Measurements from ENCODE around the gene SNED1.
"Not testable (repeated sequence)": the region's sequence is repeated elsewhere in the genome, so short reads cannot be mapped to it uniquely, and the experiment has no call there.

SNED1 gene

GRCh38 chr2:241104611-241105010 lies 106.2 kb downstream of the SNED1 start:
- not testable (repeated sequence) for DNase-seq (ENCODE audit: low read depth in 2 of 2, low spot score in 1 of 2)

GRCh38 chr2:241105641-241106040 lies 107.2 kb downstream of the SNED1 start:
- DNase-seq (ENCODE audit: low read depth in 2 of 2, low spot score in 1 of 2): no peak

GRCh38 chr2:241107031-241107783 lies 108.8 kb downstream of the SNED1 start:
- DNase-seq (ENCODE audit: low read depth in 2 of 2, low spot score in 1 of 2): no peak

GRCh38 chr2:241108271-241109209 lies 110.1 kb downstream of the SNED1 start:
- DNase-seq (ENCODE audit: low read depth in 2 of 2, low spot score in 1 of 2): no peak

GRCh38 chr2:241109210-241110088 lies 111.0 kb downstream of the SNED1 start:
- no peak for DNase-seq (ENCODE audit: low read depth in 2 of 2, low spot score in 1 of 2)

GRCh38 chr2:241110089-241110606 lies 111.7 kb downstream of the SNED1 start:
- DNase-seq (ENCODE audit: low read depth in 2 of 2, low spot score in 1 of 2): no peak

GRCh38 chr2:241110607-241111439 lies 112.4 kb downstream of the SNED1 start:
- DNase-seq (ENCODE audit: low read depth in 2 of 2, low spot score in 1 of 2): no peak

- DNase-seq (ENCODE audit: low read depth in 2 of 2, low spot score in 1 of 2): no peak
Measured at GRCh38 chr2:241111440-241111805, 113.0 kb downstream of the SNED1 start.

GRCh38 chr2:241112046-241112445 lies 113.6 kb downstream of the SNED1 start:
- DNase-seq (ENCODE audit: low read depth in 2 of 2, low spot score in 1 of 2): no peak

GRCh38 chr2:241112592-241112991 lies 114.2 kb downstream of the SNED1 start:
- DNase-seq (ENCODE audit: low read depth in 2 of 2, low spot score in 1 of 2): no peak

- DNase-seq (ENCODE audit: low read depth in 2 of 2, low spot score in 1 of 2): no peak
Measured at GRCh38 chr2:241114836-241115235, 116.4 kb downstream of the SNED1 start.

GRCh38 chr2:241115361-241115760 lies 116.9 kb downstream of the SNED1 start:
- no peak for DNase-seq (ENCODE audit: low read depth in 2 of 2, low spot score in 1 of 2)

GRCh38 chr2:241116606-241117560 lies 118.5 kb downstream of the SNED1 start:
- DNase-seq (ENCODE audit: low read depth in 2 of 2, low spot score in 1 of 2): no peak

GRCh38 chr2:241118737-241119505 lies 120.5 kb downstream of the SNED1 start:
- DNase-seq (ENCODE audit: low read depth in 2 of 2, low spot score in 1 of 2): no peak

GRCh38 chr2:241120440-241120839 lies 122.0 kb downstream of the SNED1 start:
- DNase-seq (ENCODE audit: low read depth in 2 of 2, low spot score in 1 of 2): no peak

- no peak for DNase-seq (ENCODE audit: low read depth in 2 of 2, low spot score in 1 of 2)
Measured at GRCh38 chr2:241121008-241121407, 122.6 kb downstream of the SNED1 start.

GRCh38 chr2:241122376-241123002 lies 124.1 kb downstream of the SNED1 start:
- no peak for DNase-seq (ENCODE audit: low read depth in 2 of 2, low spot score in 1 of 2)

Data from stimulated activated CD8-positive, alpha-beta memory T cell treated with anti-CD3 and anti-CD28 coated beads, Interleukin-4, amount 100 ng/mL, for 1 hour (primary cell).